ENCODE measurements around the gene ZFP91.
"Not testable (repeated sequence)": the region's sequence is repeated elsewhere in the genome, so short reads cannot be mapped to it uniquely, and the experiment has no call there.

ZFP91 gene

DNA sequence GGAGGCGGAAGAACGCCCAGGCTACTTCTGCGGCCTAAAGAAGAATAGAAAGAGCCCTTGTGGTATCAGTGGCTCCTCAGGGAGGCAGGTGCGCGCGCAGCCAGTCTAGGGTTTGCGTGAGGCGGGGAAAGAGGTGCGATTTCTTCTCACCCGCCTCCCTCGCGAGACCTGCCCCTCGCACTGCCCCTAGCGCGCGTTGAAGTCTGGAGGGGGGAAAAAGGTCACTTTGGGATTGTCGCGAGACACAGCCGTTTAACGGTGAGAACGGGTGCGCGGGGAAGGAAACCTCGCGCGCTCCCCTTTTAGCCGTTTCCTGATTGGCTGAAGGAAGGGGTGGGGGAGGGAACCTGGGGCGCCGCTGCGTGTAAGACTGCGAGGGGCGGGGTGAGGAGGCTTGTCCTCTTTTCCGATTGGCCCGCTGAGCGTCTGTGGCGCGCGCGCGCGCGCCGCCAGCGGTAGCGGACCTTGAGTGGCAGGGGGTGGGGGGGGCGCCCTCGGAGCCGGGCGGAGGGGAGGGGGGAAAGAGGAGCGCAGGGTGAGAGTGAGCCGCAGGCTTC is at the start of gene ZFP91:
Gene ZFP91, plus strand, starts transcription at position 429 of the 557 bp plus-strand sequence. CDS start 219 bp downstream, outside the sequence.
- DNase-seq (ENCODE audit: low read depth, low spot score): peak; percentile 98

DNA sequence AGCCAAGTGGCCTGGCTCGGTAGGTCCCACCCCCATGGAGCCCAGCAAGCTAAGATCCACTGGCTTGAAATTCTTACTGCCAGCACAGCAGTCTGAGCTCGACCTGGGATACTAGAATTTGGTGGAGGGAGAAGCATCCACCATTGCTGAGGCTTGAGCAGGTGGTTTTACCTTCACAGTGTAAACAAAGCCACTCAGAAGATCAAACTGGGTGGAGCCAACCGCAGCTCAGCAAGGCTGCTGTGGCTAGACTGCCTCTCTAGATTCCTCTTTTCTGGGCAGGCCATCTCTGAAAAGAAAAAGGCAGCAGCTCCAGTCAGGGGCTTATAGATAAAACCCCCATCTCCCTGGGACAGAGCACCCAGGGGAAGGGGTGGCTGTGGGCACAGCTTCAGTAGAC is 48.6 kb upstream of the ZFP91 start:
- no peak for DNase-seq (ENCODE audit: low read depth, low spot score)

DNA sequence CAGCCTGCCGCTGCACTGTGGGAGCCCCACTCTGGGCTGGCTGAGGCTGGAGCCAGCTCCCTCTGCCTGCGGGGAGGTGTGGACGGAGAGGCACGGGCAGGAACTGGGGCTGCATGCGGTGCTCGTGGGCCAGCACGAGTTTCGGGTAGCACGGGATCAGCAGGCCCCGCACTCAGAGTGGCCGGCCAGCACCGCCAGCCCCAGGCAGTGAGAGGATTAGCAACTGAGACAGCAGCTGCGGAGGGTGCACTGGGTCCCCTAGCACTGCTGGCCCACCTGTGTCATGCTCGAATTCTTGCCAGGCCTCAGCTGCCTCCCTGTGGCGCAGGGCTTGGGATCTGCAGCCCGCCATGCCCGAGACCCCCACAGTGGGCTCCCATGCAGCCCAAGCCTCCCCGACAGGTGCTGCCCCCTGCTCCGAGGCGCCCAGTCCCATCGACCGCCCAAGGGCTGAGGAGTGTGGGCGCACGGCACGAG is 47.0 kb upstream of the ZFP91 start:
- no peak for DNase-seq (ENCODE audit: low read depth, low spot score)

GRCh38 chr11:58546841-58547240 is 32.0 kb upstream of the ZFP91 start:
- no peak for DNase-seq (ENCODE audit: low read depth, low spot score)

GRCh38 chr11:58549644-58550043 is 29.2 kb upstream of the ZFP91 start:
- DNase-seq (ENCODE audit: low read depth, low spot score): no peak

- DNase-seq (ENCODE audit: low read depth, low spot score): no peak
Measured at GRCh38 chr11:58560842-58561241, 18.0 kb upstream of the ZFP91 start.

GRCh38 chr11:58561394-58562098 is 17.3 kb upstream of the ZFP91 start:
- DNase-seq (ENCODE audit: low read depth, low spot score): no peak

- DNase-seq (ENCODE audit: low read depth, low spot score): no peak
Measured at GRCh38 chr11:58562375-58562800, 16.5 kb upstream of the ZFP91 start.

DNA sequence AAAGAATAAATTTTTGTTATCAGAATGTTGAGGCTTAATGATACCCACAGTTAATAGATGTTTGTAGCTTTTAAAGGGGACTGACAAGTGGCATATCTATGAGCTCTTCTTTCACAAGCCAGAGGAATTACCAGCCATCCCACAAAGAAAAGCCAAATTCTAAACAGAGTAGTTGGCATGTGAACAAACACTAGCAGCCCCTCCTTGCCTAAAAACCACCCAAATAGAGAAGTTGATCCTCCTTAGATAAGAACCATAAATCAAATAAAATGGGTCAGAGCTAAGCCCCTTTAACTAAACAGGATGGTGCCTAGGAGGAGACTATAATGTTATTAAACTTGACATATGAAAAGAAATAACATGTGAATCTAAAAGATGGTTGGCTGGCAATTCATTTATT is 14.6 kb upstream of the ZFP91 start:
- no peak for DNase-seq (ENCODE audit: low read depth, low spot score)

GRCh38 chr11:58567889-58568512 is 10.9 kb upstream of the ZFP91 start:
- peak; percentile 75 for DNase-seq (ENCODE audit: low read depth, low spot score)

GRCh38 chr11:58572906-58573305 is 6.0 kb upstream of the ZFP91 start:
- DNase-seq (ENCODE audit: low read depth, low spot score): not testable (repeated sequence)

- DNase-seq (ENCODE audit: low read depth, low spot score): no peak
Measured at GRCh38 chr11:58573451-58574104, 5.3 kb upstream of the ZFP91 start.

DNA sequence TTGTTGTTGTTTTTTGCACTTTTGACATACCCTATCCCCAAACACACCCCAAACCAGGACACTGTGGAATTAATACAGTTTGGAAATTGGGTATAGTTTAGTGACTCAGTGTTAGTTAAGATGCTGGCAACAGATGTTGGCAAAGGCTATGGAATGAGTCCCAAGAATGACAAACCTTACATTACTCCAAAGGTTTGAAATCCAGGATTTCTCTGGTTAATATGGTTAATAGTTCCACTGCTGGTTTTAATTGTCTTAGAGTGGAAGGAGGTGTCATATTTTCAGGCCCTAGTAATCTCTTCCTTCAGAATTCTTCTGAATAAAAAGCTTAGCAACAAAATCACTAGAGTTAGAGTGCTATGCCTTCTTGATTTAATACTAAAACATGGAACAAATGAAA is 4.0 kb upstream of the ZFP91 start:
- no peak for DNase-seq (ENCODE audit: low read depth, low spot score)

- DNase-seq (ENCODE audit: low read depth, low spot score): no peak
Measured at GRCh38 chr11:58575377-58576020, 3.4 kb upstream of the ZFP91 start, which contains the start of gene LPXN. LPXN (minus strand) TSS chr11:58575856; CDS start chr11:58575772, 84 bp downstream.

DNA sequence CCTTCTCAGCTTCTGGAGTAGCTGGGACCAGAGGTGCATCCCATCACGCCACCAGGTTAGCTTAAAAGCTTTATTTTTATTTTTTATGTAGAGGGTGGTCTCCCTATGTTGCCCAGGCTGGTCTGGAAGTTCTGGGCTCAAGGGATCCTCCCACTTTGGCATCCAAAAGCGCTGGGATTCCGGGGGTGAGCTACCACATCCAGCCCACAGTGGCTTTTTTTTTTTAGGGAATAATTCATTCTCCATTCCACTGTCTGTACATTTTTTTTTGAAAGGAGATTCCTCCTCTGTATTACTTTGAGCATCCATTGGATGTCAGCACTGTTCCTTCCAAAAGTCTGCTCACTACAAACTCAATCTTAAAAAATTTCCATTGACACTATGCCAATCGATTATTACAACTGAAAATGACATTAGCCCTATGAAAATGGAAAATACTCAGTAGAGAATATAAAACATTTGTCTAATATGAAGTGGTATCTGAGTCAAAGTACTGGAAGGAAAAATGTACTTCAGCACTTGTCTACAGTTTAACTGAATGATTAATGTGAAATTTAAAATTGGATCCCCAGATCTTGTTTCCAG is 1.9 kb upstream of the ZFP91 start:
- no peak for DNase-seq (ENCODE audit: low read depth, low spot score)

- no peak for DNase-seq (ENCODE audit: low read depth, low spot score)
Measured at GRCh38 chr11:58577555-58578135, 1.2 kb upstream of the ZFP91 start.

DNA sequence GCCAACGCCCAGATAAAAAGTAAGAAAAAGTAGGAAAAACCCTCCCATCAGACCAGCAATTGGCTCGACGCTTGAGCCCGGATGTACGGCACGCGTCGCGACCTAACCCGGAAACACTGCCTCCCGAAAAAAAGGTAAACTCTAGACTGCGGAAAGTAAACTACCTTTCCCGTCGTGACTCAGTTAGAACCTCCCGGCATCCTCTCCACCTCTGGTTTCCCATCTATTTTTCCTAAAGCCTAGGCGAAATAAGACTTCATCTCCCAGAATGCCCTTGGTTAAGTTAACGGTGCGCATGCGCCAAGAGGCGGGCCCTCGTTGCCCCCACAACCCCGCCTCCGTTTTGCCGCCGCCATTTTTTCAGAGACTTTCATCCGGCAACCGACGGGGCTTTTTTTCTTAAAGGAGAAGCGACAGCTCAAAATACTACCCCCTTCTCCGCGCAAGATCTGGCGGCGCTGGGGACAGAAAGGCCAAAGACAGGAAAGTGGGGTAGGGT is 678 bp upstream of the ZFP91 start:
- peak; percentile 97 for DNase-seq (ENCODE audit: low read depth, low spot score)

GRCh38 chr11:58579192-58580129 is 598 bp downstream of the ZFP91 start:
- DNase-seq (ENCODE audit: low read depth, low spot score): peak; percentile 94

DNA sequence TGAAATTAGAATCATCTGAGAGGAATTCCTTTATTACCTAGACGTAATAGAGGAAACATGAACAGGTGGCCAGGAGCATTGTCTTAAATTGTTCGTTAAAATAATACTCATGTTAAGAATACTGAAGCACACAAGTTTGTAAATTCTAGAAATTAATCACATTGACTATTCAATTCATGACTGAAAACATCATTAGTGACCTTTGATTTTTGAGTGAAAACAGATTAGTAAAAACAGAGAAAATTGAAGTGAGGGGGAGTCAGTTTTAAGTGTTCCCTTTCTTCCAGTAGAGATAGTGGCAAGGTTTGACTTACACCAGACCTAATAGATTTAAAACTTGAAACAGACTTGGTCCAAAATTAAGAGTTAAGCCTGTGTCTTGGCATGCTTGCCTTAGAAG is 1.4 kb downstream of the ZFP91 start:
- no peak for DNase-seq (ENCODE audit: low read depth, low spot score)

- no peak for DNase-seq (ENCODE audit: low read depth, low spot score)
Measured at GRCh38 chr11:58582437-58582836, 3.6 kb downstream of the ZFP91 start.

Measured in ELF-1 (cell line).